Measurements from ENCODE around the gene SLC25A30.
A peak's percentile ranks its signal among the peaks of the same experiment; 100 is the strongest.
"Not testable (repeated sequence)": the region's sequence is repeated elsewhere in the genome, so short reads cannot be mapped to it uniquely, and the experiment has no call there.

The SLC25A30 gene

DNA sequence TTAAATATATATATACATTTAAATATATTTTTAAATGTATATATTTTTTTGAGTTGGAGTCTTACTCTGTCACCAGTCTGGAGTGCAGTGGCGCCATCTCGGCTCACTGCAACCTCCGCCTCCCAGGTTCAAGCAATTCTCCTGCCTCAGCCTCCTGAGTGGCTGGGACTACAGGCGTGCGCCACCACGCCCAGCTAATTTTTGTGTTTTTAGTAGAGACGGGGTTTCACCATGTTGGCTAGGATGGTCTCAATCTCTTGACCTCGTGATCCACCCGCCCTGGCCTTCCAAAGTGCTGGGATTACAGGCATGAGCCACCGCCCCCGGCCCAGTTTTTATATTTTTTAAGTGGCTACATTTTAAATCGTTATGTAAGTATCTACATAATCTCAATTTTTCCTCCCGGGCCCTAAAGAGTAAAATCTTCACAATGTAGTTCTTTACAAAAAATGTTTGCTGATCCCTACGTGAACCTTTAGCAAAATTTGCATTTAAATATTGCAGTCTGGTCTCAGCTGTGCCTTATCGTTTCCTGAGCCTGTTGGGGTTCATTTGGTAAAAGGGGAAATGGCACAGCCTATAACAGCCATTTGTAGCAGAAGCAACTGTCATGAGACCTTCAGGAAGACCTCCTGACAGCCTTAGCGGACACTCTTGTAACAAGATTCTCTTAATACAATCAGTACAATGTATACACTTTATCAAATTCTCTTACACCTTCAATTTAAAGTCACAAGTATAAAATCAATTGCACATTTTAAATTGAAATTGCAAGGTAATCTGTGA, 8.1 kb upstream of the SLC25A30 start:
- not testable (repeated sequence) for DNase-seq

DNA sequence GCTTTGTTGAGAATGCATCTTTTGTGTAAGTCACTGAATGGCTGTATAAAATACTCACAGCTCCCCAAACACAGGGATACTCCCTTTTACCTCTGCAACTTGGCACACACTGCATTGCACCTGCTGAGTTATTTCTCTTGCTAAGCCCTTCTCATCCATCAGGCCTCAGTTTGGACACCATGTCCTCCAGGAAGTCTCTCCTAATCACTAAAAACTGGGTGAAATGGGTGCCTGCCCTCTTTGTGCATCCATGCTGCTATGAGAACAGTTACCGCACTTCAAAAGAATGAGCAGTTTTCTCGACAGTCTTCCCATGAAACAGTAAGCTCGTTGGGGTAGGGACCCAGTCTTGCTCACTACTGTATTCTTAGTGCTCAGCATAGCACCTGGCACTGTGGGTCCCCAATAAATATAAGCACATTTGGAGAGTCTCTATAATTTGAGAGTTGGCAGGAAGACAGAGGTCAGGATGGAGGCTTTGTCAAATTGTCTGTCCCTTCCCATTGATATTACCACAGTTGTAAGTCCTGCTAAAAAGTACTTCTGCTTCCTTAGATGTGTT, 4.6 kb upstream of the SLC25A30 start:
- DNase-seq = no peak

- no peak for DNase-seq
These were observed 1.8 kb upstream of the SLC25A30 start for GRCh38 chr13:45419945-45420344.

DNA sequence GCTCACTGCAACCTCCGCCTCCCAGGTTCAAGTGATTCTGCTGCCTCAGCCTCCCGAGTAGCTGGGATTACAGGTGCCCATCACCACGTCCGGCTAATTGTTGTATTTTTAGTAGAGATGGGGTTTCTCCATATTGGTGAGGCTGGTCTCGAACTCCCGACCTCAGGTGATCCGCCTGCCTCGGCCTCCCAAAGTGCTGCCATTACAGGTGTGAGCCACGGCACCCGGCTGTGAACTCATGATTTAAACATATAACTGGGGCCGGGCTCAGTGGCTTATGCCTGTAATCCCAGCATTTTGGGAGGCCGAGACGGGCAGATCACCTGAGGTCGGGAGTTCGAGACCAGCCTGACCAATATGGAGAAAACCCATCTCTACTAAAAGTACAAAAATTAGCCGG, 1.2 kb upstream of the SLC25A30 start:
- DNase-seq = not testable (repeated sequence)

DNA sequence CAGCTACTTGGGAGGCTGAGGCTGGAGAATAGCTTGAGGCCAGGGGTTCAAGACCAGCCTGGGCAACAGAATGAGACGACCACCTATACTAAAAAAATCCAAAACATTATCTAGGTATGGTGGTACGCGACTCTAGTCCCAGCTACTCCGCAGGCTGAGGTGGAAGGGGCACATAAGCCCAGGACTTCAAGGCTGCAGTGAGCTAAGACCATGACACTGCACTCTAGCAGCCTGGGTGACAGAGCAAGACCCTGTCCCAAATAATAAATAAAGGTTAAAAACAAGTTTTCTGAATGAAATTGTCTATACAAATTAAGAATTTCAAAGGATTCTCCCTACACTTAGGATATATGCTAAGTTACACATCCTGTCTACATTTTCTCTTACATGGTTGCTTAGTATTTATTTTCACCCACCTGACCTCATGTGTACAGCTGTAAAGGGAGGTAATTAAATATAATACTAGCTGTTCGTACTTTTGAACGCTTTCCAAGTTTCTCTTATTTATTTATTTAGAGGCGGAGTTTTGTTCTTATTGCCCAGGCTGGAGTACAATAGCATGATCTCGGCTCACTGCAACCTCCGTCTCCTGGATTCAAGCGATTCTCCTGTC, 1.6 kb downstream of the SLC25A30 start:
- DNase-seq = no peak

DNA sequence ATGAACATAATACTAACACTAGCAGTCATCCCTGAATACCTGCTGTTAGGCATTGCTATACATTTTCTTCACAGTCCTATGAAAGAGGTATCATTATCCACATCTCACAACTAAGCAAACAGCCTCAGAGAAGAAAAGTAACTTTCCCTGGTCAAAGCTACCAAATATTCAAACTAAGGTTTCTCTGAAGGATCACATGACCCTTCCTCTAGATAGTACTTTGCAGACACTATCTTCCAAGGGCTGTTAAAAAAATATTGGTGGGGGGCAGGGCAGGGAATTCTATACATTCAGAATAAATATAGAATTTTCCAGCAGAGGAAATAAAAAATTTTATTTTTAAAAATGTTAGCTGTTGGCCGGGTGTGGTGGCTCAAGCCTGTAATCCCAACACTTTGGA, 3.1 kb downstream of the SLC25A30 start:
- no peak for DNase-seq

DNA sequence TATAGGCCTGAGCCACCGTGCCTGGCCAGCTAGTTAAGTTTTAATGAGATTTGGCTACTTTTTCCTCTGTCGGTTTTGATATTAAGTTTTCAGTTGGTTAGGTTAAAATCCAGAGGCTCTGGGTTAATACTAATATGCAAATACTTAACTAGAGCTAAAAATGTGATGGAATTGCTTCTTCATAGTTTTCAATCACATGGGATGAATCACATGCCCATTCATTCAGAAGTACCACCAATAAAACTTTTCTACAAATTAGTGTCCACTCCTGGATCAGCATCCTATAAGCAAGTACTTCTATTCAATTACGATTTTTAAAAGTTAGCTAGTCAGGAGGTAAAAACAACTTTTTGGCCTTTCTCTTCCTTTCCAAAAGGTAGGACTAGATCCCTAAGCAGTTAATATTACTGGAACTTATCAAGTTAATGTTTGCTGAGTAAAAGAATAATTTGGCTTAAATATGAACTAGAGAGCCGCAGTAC, 4.3 kb downstream of the SLC25A30 start:
- DNase-seq = no peak

DNA sequence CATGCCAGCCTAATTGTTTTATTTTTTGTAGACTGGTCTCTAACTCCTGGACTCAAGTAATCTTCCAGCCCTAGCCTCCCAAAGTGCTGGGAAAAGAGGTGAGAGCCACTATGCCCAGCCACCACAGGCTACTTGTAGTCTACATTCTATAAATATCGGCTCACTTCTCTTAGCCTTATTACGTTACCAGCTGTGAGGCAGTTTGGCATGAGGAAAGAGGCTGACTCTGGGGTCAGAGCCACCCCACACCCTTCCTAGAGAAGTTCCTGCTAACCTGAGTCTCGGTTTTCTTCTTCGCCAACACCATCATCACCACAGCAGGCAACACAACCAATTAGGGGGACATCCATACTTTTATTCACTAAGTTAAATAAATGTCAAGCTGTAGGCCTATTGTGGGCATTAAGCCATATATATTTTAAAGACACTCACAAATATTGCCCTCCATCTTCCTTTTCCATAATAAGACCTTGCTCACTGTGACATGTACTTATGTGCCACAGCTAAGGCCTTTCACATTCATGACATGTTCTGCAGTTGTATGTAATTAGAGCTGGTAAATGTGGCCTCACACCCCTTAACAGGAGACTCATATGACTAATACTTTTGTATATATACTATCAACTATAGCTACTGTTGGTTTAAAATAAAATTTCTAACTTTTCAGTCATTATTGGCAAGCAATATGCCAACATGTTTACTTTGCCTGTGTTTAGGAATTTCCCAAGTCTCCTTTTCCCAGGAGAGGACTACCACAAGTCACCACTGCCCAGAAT, 5.7 kb downstream of the SLC25A30 start:
- DNase-seq = no peak

DNA sequence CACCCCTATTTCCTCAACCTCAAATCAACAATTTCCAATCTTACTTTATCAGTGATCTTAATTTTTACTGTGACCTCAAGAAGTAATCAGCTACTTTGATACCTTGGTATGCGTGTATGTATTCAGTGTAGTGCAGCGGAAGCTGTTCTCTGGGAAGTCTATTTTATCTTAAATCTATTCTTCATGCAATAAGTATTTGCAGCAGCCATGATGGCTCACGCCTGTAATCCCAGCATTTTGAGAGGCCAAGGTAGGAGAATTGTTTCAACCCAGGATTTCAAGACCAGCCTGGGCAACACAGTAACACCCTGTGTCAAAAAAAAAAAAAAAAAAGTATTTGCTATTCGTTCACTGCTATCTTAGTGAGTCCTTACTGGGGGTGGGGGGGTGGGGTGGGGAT, 6.5 kb downstream of the SLC25A30 start:
- no peak for DNase-seq

DNA sequence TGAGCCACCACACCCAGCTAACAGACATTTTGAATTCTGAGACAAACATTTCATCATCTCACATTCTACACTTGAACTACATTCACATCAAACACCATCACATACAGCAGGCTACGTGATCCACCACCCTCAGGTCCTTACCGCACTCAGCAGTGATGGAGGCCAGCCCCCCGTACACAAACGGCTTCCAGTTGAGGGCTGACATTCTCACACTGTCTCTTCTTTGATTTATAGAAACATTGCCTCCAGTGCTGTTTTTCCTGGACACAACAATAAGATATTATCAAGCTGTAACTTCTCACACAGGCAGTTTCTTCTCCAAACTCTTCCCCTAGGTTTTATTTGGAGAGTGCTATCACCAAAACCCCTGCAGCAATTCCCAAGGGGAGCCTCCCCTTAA, 7.0 kb downstream of the SLC25A30 start:
- no peak for DNase-seq

DNA sequence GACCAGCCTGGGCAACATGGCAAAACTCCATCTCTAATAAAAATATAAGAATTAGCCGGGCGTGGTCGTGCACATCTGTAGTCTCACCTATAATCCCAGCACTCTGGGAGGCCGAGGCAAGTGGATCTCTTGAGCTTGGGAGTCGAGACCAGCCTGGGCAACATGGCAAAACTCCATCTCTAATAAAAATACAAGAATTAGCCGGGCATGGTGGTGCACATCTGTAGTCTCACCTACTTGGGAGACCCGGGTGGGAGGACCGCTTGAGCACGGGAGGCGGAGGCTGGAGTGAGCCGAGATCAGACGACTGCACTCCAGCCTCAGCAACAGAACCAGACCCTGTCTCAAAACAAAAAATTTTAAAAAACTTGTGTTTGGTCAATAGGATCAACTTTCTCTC, 7.7 kb downstream of the SLC25A30 start:
- no peak for DNase-seq

DNA sequence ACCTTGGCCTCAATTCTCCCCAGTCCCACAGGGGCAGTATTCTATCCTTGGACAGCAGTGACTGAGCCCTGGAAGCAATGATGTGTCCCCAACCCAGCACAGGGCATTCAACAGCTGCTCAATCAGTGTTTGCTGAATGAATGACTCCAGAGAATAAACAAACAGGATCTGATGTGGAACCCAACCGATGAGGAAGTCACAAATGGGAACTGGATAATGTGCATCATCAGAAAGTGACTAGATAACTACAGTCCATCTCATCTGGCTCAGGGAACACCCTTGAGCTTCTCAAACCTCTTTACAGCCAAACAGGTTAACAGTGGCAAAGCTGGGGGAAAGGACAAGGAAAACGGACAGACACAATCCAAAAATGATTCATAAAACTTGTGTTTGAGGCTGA, 8.2 kb downstream of the SLC25A30 start:
- DNase-seq = no peak

GRCh38 chr13:45406421-45406820, 11.8 kb downstream of the SLC25A30 start:
- no peak for DNase-seq

DNA sequence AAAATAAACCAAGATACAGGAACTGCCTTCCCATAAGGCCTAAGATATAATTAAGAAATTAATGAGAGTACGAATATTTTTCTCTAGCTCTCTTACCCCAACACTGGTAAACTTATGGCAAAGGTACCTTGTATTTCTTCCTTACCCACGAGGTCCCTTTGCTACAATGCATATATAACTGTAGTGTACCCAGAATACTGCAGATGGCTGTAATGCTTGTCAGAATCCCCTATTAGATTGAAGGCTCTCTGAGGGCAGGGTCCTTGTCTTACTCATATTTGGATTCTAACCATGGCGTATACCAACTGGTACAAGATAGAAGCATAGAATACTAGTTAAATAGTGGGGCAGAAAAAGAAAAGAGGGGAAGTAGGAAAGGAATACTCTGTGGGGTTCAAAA, 15.1 kb downstream of the SLC25A30 start:
- DNase-seq = no peak

GRCh38 chr13:45402641-45403040, 15.5 kb downstream of the SLC25A30 start:
- no peak for DNase-seq

GRCh38 chr13:45401314-45401713, 16.9 kb downstream of the SLC25A30 start:
- no peak for DNase-seq

DNA sequence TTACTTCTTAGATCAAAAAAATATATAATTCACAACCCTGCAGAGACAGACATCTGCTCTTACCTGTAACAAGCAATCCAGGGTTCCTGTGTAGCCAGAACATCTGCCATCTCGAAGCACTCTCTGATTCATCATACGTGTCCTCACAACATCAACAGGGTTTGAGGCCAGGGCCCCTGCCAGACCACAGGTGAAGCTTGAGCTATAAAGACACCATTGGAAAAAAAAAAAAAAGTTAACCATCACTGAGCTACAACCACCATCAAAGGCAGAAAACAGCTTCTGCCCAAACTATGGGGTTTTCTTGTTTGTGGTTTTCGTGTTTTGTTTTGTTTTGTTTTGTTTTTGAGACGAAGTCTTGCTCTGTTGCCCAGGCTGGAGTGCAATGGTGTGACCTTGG, 19.3 kb downstream of the SLC25A30 start:
- DNase-seq = peak; percentile 28

GRCh38 chr13:45396533-45397095, 21.6 kb downstream of the SLC25A30 start:
- DNase-seq = no peak

GRCh38 chr13:45393941-45394570, 24.1 kb downstream of the SLC25A30 start:
- no peak for DNase-seq

- no peak for DNase-seq
These were observed 25.4 kb downstream of the SLC25A30 start for GRCh38 chr13:45392811-45393210.

GRCh38 chr13:45391926-45392325, 26.2 kb downstream of the SLC25A30 start:
- DNase-seq = no peak

GRCh38 chr13:45391128-45391527, 27.0 kb downstream of the SLC25A30 start:
- not testable (repeated sequence) for DNase-seq

All from effector CD4-positive, alpha-beta T cell (primary cell).